GM18907 (cell line): Measurements from ENCODE around the gene KLRB1.
"Not testable (repeated sequence)": the region's sequence is repeated elsewhere in the genome, so short reads cannot be mapped to it uniquely, and the experiment has no call there.

ENCODE experiments used
- ATAC-seq: cut with Tn5 transposase; IDR thresholded peaks from one replicate; pipeline ENCODE4 v1.9.1; 2021; ENCODE audit warnings: mild to moderate bottlenecking, moderate library complexity; ENCODE audit not compliant: unreplicated experiment

The KLRB1 gene

DNA sequence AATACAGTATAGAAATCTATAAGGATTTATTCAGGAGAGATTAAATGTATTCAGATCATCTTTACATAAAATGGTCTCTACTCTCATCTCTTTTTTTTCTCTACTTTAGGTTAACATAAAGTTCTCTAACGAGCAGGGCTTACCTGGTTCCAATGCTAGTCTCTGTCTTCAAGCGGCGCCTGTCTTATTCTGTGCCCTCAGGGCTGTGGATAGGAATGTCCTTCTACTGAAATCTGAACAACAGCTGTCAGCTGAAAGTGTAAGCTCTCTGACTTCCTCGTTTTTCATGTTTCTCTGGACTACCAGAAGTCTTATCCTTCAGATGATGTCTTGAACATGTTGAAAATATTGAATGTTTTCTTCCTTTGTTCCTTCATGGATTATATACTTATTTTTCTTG lies 62.2 kb downstream of the KLRB1 start:
- ATAC-seq, result not testable (repeated sequence)
